ENCODE measurements around the gene NAPG.

DNA sequence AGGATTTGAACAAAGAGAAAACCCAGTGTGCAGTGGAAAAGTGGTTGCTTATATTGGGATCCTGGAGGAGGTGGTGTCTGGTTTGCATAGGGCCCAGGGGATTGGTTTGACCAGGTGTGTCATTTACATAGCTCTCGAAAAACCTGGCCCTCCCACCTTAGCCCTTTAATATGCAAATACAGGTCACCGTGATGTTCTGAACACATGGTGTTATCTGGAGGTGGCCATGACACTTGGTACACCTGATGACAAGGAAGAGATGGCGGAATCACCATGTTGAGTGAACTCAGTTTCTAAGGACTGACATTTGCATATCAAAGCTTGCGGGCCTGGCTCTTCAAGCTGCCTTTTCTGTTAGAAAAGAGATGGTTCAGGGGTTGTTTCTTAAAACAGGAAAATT, 2.3 kb upstream of the NAPG start:
- TF ChIP-seq, protein P1, sequence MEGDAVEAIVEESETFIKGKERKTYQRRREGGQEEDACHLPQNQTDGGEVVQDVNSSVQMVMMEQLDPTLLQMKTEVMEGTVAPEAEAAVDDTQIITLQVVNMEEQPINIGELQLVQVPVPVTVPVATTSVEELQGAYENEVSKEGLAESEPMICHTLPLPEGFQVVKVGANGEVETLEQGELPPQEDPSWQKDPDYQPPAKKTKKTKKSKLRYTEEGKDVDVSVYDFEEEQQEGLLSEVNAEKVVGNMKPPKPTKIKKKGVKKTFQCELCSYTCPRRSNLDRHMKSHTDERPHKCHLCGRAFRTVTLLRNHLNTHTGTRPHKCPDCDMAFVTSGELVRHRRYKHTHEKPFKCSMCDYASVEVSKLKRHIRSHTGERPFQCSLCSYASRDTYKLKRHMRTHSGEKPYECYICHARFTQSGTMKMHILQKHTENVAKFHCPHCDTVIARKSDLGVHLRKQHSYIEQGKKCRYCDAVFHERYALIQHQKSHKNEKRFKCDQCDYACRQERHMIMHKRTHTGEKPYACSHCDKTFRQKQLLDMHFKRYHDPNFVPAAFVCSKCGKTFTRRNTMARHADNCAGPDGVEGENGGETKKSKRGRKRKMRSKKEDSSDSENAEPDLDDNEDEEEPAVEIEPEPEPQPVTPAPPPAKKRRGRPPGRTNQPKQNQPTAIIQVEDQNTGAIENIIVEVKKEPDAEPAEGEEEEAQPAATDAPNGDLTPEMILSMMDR (IDR thresholded peaks at IDR 0.05 in 8 of 11, conservative IDR thresholded peaks at IDR 0.05 in 3 of 11): no peak
- no peak for TF ChIP-seq POLR2AphosphoS5 (IDR thresholded peaks at IDR 0.05)
- TF ChIP-seq POLR2A (IDR thresholded peaks at IDR 0.05): no peak

Measured in spleen (tissue), 7 donors.